Activated B cell treated with CpG ODN at 0.5 μM for 24 hours (primary cell): ENCODE measurements around the gene HOXB7. TPM values are rescaled to one million over a fixed set of nuclear protein-coding genes. Genes with fewer than 3 reads are reported as not detected.

Source experiments
- ATAC-seq: fragments of 200-7000 bp; cut with Tn5 transposase; one replicate; pipeline ENCODE4 v1.10.0; 2021; ENCODE audit warnings: low read depth, mild to moderate bottlenecking, moderate library complexity
- CTCF ChIA-PET: fragments of 350-600 bp; sonication (Branson Sonifier 250); formaldehyde crosslinking; loops from one replicate; lab custom pipeline; 2021; ENCODE audit warnings: antibody characterized with exemption; lab: Charles Lee
- POLR2A ChIA-PET: fragments of 350-600 bp; sonication (Branson Sonifier 250); formaldehyde crosslinking; loops from one replicate; lab custom pipeline; 2021; ENCODE audit warnings: antibody characterized with exemption; lab: Charles Lee
- DNase-seq: peaks from one replicate; pipeline ENCODE4 v3.0.0; 2022
- H3K27ac Mint-ChIP-seq: one replicate; pipeline ENCODE4 v1.8.0; 2020; ENCODE audit warnings: mixed read lengths
- H3K27me3 Mint-ChIP-seq: one replicate; pipeline ENCODE4 v1.8.0; 2021; ENCODE audit warnings: mixed read lengths
- H3K36me3 Mint-ChIP-seq: one replicate; pipeline ENCODE4 v1.8.0; 2021; ENCODE audit warnings: low read depth, mixed read lengths
- H3K4me1 Mint-ChIP-seq: one replicate; pipeline ENCODE4 v1.8.0; 2021; ENCODE audit warnings: mixed read lengths
- H3K4me3 Mint-ChIP-seq: one replicate; pipeline ENCODE4 v1.8.0; 2020; ENCODE audit warnings: mild to moderate bottlenecking, mixed read lengths
- H3K9me3 Mint-ChIP-seq: one replicate; pipeline ENCODE4 v1.8.0; 2020; ENCODE audit warnings: mixed read lengths
- CTCF ChIP-seq: fragments of 200-600 bp; IDR thresholded peaks from one replicate; pipeline ENCODE4 v1.8.0; 2022; ENCODE audit warnings: antibody characterized with exemption, mild to moderate bottlenecking
- intact Hi-C: fragments of 100-400 bp; cut with micrococcal nuclease; formaldehyde crosslinking; loops from one replicate; pipeline ENCODE4 v1.15.1; 2024
- total RNA-seq: library from RNA; stranded (reverse); gene quantifications from 2 replicates; pipeline ENCODE4 v1.2.3, GENCODE V29; 2022

HOXB7 gene
- total RNA-seq, 1 donor from 2014 or later: 0.60 TPM

GRCh38 chr17:48601207-48601538, 9.6 kb downstream of the HOXB7 start:
- Mint-ChIP-seq H3K9me3 (no peaks in the 10 kb centered on the region), H3K27me3 (peaks cover 74% of the 10 kb centered on the region), H3K4me3 (no peak overlapping the region), H3K4me1 (peaks cover 26% of the 10 kb centered on the region), H3K27ac (no peak overlapping the region), H3K36me3 (no peaks in the 10 kb centered on the region)
- intact Hi-C loops: no loop called here
- no peak for TF ChIP-seq CTCF
- POLR2A ChIA-PET: interaction anchor here (0.7 to 1.4 kb wide), 3 partner anchors 9 to 39 kb away, joined by 3 to 7 read pairs (median 5); no protein-coding TSS in a partner anchor
- DNase-seq (no peak), ATAC-seq (no peak)
- CTCF ChIA-PET: interaction anchor here (0.8 to 1.5 kb wide), 3 partner anchors 21 to 306 kb away, joined by 3 read pairs; no protein-coding TSS in a partner anchor

- peaks cover 79% of the 10 kb centered on the region for H3K27me3 Mint-ChIP-seq
- ATAC-seq (no peak), DNase-seq (no peak)
- POLR2A ChIA-PET: interaction anchor here (0.7 to 1.4 kb wide), 2 partner anchors 10 to 13 kb away, joined by 5 to 7 read pairs; no protein-coding TSS in a partner anchor
- no peak overlapping the region for H3K27ac Mint-ChIP-seq
- intact Hi-C loops: no loop called here
- no peak for TF ChIP-seq CTCF
- no peaks in the 10 kb centered on the region for H3K9me3 Mint-ChIP-seq
- peaks cover 26% of the 10 kb centered on the region for H3K4me1 Mint-ChIP-seq
- CTCF ChIA-PET: interaction anchor here (1.0 to 1.5 kb wide), 2 partner anchors 292 to 306 kb away, joined by 3 read pairs; no protein-coding TSS in a partner anchor
- H3K4me3 Mint-ChIP-seq: no peak overlapping the region
- H3K36me3 Mint-ChIP-seq: no peaks in the 10 kb centered on the region
Observed at GRCh38 chr17:48600244-48601098, 10.3 kb downstream of the HOXB7 start.

GRCh38 chr17:48599354-48599753, 11.5 kb downstream of the HOXB7 start:
- no peaks in the 10 kb centered on the region for H3K36me3 Mint-ChIP-seq
- no peaks in the 10 kb centered on the region for H3K9me3 Mint-ChIP-seq
- peaks cover 24% of the 10 kb centered on the region for H3K4me1 Mint-ChIP-seq
- intact Hi-C loops: loop anchor here (5.0 to 10.0 kb wide), 2 partner anchors 148 to 445 kb away; no protein-coding TSS in a partner anchor
- no peak for DNase-seq
- POLR2A ChIA-PET: no interaction called here
- peaks cover 76% of the 10 kb centered on the region for H3K27me3 Mint-ChIP-seq
- no peak overlapping the region for H3K4me3 Mint-ChIP-seq
- TF ChIP-seq CTCF: no peak
- no peak for ATAC-seq
- CTCF ChIA-PET: interaction anchor here (1.0 kb wide), 1 partner anchor 17 kb away, joined by 3 read pairs; no protein-coding TSS in a partner anchor
- no peak overlapping the region for H3K27ac Mint-ChIP-seq

GRCh38 chr17:48598736-48599135, 12.1 kb downstream of the HOXB7 start:
- Mint-ChIP-seq H3K9me3 (no peaks in the 10 kb centered on the region), H3K4me3 (no peak overlapping the region), H3K36me3 (no peaks in the 10 kb centered on the region), H3K4me1 (peaks cover 25% of the 10 kb centered on the region), H3K27ac (no peak overlapping the region), H3K27me3 (peaks cover 75% of the 10 kb centered on the region)
- intact Hi-C loops: loop anchor here (5.0 to 10.0 kb wide), 2 partner anchors 149 to 444 kb away; no protein-coding TSS in a partner anchor
- CTCF ChIA-PET: interaction anchor here (1.0 to 1.4 kb wide), 2 partner anchors 17 to 27 kb away, joined by 3 to 4 read pairs; partner anchors contain the start of gene HOXB9
- POLR2A ChIA-PET: no interaction called here
- ATAC-seq: no peak
- no peak for TF ChIP-seq CTCF
- DNase-seq: no peak
